Measurements from ENCODE around the gene JAK2.
"Not testable (repeated sequence)": the region's sequence is repeated elsewhere in the genome, so short reads cannot be mapped to it uniquely, and the experiment has no call there.

JAK2 gene

DNA sequence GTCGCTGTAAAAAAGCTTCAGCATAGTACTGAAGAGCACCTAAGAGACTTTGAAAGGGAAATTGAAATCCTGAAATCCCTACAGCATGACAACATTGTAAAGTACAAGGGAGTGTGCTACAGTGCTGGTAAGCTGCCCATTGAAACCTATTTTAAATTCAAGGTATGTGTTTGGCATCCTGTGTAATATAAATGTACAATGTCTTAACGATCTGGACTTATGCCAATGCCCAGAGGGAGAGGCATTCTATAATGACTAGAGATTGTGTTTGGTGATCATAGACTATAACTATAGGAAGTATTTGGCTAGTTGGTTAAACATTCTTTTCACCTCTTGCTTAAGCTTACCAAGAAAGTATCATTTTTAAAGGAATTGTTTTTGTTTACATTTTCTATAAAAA is 104.7 kb downstream of the JAK2 start:
- TF ChIP-seq, protein P1, sequence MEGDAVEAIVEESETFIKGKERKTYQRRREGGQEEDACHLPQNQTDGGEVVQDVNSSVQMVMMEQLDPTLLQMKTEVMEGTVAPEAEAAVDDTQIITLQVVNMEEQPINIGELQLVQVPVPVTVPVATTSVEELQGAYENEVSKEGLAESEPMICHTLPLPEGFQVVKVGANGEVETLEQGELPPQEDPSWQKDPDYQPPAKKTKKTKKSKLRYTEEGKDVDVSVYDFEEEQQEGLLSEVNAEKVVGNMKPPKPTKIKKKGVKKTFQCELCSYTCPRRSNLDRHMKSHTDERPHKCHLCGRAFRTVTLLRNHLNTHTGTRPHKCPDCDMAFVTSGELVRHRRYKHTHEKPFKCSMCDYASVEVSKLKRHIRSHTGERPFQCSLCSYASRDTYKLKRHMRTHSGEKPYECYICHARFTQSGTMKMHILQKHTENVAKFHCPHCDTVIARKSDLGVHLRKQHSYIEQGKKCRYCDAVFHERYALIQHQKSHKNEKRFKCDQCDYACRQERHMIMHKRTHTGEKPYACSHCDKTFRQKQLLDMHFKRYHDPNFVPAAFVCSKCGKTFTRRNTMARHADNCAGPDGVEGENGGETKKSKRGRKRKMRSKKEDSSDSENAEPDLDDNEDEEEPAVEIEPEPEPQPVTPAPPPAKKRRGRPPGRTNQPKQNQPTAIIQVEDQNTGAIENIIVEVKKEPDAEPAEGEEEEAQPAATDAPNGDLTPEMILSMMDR (IDR thresholded peaks at IDR 0.05; ENCODE audit: insufficient read depth, low read length, poor library complexity, severe bottlenecking): no peak
- no peak overlapping the region for H3K4me3 ChIP-seq (replicated peaks; ENCODE audit: low read depth, low read length)
- DNase-seq (ENCODE audit: extremely low read depth, insufficient read length): no peak
- H3K27me3 ChIP-seq (replicated peaks; ENCODE audit: control insufficient read depth, insufficient read depth, low read length): no peaks in the 10 kb centered on the region
- peaks cover 4% of the 10 kb centered on the region for H3K36me3 ChIP-seq (ENCODE audit: control insufficient read depth, insufficient read depth, low read length)

DNA sequence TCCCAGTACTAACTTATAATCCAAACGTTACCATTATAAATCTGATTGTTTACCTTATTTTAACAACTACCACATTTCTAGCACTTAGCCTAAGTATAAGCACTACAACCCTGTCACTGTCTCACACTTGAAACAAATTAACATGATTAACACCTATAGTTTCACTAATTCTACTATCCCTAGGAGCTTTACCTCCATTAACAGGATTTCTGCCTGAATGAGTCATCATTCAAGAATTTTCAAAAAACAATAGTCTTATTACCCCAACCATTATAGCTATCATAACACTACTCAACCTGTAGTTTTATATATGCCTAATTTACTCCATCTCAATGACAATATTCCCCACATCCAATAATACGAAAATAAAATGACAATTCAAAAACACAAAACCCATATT is 110.7 kb downstream of the JAK2 start:
- Histone ChIP-seq H3K36me3 (ENCODE audit: control insufficient read depth, insufficient read depth, low read length) (peaks cover under 1% of the 10 kb centered on the region), H3K27me3 (replicated peaks; ENCODE audit: control insufficient read depth, insufficient read depth, low read length) (no peaks in the 10 kb centered on the region), H3K4me3 (replicated peaks; ENCODE audit: low read depth, low read length) (no peak overlapping the region)
- TF ChIP-seq, protein P1 (IDR thresholded peaks at IDR 0.05; ENCODE audit: insufficient read depth, low read length, poor library complexity, severe bottlenecking): no peak
- DNase-seq (ENCODE audit: extremely low read depth, insufficient read length): no peak

DNA sequence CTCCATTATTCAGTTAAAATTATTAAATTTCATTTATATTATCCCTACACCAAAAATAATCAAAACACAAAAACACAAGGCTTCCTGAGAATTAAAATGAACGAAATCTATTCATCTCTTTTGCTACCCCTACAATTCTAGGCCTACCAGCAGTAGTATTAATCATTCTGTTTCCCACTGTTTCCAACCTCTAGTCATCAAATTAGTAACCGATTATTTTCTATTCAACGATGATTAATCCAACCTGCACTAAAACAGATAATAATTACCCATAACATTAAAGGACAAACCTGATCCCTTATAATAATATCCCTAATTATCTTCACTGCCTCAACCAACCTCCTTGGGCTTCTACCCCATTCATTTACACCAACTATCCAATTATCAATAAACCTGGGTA is 114.4 kb downstream of the JAK2 start:
- no peaks in the 10 kb centered on the region for H3K27me3 ChIP-seq (replicated peaks; ENCODE audit: control insufficient read depth, insufficient read depth, low read length)
- H3K36me3 ChIP-seq (ENCODE audit: control insufficient read depth, insufficient read depth, low read length): peaks cover 6% of the 10 kb centered on the region
- H3K4me3 ChIP-seq (replicated peaks; ENCODE audit: low read depth, low read length): no peak overlapping the region
- no peak for DNase-seq (ENCODE audit: extremely low read depth, insufficient read length)
- TF ChIP-seq, protein P1 (IDR thresholded peaks at IDR 0.05; ENCODE audit: insufficient read depth, low read length, poor library complexity, severe bottlenecking): no peak

DNA sequence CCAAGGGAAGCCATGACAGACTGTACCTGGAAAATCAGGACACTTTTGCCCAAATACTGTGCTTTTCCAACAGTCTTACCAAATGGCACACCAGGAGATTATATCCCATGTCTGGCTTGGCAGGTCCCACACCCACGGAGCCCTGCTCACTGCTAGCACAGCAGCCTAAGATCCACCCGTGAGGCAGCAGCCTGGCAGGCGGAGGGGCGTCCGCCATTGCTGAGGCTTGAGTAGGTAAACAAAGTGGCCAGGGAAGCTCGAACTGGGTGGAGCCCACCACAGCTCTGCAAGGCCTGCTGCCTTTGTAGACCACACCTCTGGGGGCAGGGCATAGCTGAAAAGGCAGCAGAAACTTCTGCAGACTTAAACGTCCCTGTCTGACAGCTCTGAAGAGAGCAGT is 116.1 kb downstream of the JAK2 start:
- H3K4me3 ChIP-seq (replicated peaks; ENCODE audit: low read depth, low read length); H3K27me3 ChIP-seq (replicated peaks; ENCODE audit: control insufficient read depth, insufficient read depth, low read length); DNase-seq (ENCODE audit: extremely low read depth, insufficient read length); H3K36me3 ChIP-seq (ENCODE audit: control insufficient read depth, insufficient read depth, low read length): not testable (repeated sequence)

DNA sequence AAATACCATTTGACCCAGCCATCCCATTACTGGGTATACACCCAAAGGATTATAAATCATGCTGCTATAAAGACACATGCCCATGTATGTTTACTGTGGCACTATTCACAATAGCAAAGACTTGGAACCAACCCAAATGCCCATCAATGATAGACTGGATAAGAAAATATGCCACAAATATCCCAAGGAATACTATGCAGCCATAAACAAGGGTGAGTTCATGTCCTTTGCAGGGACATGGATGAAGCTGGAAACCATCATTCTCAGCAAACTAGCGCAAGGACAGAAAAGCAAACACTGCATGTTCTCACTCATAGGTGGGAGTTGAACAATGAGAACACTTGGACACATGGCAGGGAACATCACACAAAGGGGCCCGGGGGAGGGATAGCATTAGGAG is 121.4 kb downstream of the JAK2 start:
- H3K27me3 ChIP-seq (replicated peaks; ENCODE audit: control insufficient read depth, insufficient read depth, low read length); H3K4me3 ChIP-seq (replicated peaks; ENCODE audit: low read depth, low read length); H3K36me3 ChIP-seq (ENCODE audit: control insufficient read depth, insufficient read depth, low read length); DNase-seq (ENCODE audit: extremely low read depth, insufficient read length): not testable (repeated sequence)

DNA sequence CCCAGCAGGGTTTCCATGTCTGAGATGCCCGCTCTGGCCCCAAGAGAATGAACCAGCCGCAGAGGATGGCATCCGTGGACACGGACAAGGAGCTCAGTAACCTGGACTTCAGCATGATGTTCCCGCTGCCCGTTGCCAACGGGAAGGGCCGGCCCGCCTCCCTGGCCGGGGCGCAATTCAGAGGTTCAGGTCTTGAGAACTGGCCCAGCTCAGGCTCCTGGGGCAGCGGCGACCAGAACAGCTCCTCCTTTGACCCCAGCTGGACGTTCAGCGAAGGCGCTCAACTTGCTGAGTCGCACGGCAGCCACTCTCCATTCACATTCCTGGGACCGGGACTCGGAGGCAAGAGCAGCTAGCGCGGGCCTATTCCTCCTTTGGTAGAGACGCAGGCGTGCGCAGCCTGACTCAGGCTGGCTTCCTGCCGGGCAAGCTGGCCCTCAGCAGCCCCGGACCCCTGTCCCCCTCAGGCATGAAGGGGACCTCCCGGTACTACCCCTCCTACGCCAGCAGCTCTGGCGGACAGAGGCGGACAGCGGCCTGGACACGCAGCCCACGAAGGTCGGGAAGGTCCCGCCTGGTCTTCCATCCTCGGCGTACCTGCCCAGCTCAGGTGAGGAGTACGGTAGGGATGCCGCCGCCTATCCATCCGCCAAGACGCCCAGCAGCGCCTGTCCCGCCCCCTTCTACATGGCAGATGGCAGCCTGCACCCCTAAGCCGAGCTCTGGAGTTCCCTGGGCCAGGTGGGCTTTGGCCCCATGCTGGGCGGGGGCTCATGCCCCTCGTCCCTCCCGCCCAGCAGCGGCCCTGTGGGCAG is 126.0 kb downstream of the JAK2 start:
- no peak for DNase-seq (ENCODE audit: extremely low read depth, insufficient read length)
- no peaks in the 10 kb centered on the region for H3K27me3 ChIP-seq (replicated peaks; ENCODE audit: control insufficient read depth, insufficient read depth, low read length)
- H3K4me3 ChIP-seq (replicated peaks; ENCODE audit: low read depth, low read length): no peak overlapping the region
- H3K36me3 ChIP-seq (ENCODE audit: control insufficient read depth, insufficient read depth, low read length): peaks cover 20% of the 10 kb centered on the region
- TF ChIP-seq, protein P1 (IDR thresholded peaks at IDR 0.05; ENCODE audit: insufficient read depth, low read length, poor library complexity, severe bottlenecking): no peak

DNA sequence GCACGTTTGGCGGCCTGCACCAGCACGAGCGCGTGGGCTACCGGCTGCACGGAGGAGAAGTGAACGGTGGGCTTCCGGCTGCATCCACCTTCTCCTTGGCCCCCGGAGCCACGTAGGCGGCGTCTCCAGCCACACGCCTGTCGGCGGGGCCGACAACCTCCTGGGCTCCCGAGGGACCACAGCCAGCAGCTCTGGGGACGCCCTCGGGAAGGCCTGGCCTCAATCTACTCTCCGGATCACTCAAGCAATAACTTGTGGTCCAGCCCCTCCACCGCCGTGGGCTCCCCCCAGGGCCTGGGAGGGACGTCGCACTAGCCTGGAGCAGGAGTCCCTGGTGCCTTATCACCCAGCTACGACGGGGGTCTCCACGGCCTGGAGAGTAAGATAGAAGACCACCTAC is 126.6 kb downstream of the JAK2 start:
- TF ChIP-seq, protein P1 (IDR thresholded peaks at IDR 0.05; ENCODE audit: insufficient read depth, low read length, poor library complexity, severe bottlenecking): no peak
- DNase-seq (ENCODE audit: extremely low read depth, insufficient read length): peak; percentile 4
- Histone ChIP-seq H3K27me3 (replicated peaks; ENCODE audit: control insufficient read depth, insufficient read depth, low read length) (no peaks in the 10 kb centered on the region), H3K36me3 (ENCODE audit: control insufficient read depth, insufficient read depth, low read length) (peaks cover 20% of the 10 kb centered on the region), H3K4me3 (replicated peaks; ENCODE audit: low read depth, low read length) (no peak overlapping the region)

Measured in GM06990 (cell line).